HG03139 (cell line): ENCODE measurements around the gene TRMU.

ENCODE experiments used
- ATAC-seq: cut with Tn5 transposase; IDR thresholded peaks from one replicate; pipeline ENCODE4 v1.9.1; 2021; ENCODE audit not compliant: unreplicated experiment

Gene TRMU, protein sequence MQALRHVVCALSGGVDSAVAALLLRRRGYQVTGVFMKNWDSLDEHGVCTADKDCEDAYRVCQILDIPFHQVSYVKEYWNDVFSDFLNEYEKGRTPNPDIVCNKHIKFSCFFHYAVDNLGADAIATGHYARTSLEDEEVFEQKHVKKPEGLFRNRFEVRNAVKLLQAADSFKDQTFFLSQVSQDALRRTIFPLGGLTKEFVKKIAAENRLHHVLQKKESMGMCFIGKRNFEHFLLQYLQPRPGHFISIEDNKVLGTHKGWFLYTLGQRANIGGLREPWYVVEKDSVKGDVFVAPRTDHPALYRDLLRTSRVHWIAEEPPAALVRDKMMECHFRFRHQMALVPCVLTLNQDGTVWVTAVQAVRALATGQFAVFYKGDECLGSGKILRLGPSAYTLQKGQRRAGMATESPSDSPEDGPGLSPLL

DNA sequence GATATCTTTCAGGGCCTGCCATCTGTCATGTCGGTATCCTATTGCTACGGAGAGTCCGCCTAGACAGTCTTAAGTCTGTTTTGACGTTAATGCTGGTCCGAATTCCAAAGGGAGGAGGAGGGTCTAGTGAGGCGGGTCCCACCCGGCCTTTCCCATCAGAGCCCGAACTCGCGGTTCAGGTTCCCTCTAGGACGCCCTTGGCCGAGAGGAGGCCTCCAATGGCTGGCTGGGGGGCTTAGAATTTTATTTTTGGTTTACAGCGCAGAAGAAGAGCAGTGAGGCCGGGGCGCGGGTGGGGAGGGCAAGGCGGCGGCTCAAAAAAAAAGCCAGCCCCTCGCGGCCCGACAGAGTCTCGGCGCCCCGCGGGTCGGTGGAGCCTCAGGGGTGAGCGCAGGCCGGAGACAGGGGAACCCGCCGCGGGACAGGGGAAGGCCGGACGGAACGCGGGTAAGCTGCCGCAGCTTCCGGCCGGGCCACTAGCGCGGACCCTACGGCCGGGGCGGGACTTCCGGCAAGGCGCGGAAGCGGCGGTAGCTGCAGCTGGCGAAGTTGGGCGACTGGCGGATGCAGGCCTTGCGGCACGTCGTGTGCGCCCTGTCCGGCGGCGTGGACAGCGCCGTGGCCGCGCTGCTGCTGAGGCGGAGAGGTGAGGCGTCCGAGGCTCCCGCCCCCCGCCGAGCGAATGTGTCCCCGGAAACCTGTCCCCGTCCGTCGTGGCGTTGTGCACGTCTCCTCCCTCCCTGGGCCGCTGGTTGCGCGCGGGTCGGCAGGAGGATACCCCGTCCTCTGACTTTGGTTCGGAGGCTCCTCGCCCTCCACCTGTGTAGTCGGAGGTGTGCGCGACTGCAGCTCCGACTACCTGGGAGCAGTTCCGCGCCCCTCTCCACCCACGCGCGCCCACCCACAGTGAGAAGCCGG, at the start of gene TRMU:
TSS of gene TRMU (plus strand) at position 514 of the 918 bp plus-strand sequence. CDS start at position 565, 51 bp downstream.
- peak; percentile 78 for ATAC-seq

DNA sequence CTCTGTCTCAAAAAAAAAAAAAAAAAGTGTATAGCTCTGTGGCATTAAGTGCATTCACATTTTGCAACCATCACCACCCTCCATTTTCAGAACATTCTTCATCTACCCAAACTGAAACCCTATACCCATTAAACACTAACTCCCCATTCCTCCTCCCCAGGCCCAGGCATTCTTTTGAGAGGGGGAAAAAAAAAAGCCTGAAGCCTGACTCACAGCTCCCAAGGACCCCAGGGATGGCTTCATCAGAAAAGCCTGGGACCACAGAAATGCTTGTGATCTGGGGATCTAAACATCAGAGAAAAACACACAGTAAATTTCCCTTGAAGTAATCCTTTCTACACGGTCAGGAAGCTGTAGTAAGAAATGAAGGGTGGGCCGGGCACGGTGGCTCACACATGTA, 49.5 kb upstream of the TRMU start:
- no peak for ATAC-seq

DNA sequence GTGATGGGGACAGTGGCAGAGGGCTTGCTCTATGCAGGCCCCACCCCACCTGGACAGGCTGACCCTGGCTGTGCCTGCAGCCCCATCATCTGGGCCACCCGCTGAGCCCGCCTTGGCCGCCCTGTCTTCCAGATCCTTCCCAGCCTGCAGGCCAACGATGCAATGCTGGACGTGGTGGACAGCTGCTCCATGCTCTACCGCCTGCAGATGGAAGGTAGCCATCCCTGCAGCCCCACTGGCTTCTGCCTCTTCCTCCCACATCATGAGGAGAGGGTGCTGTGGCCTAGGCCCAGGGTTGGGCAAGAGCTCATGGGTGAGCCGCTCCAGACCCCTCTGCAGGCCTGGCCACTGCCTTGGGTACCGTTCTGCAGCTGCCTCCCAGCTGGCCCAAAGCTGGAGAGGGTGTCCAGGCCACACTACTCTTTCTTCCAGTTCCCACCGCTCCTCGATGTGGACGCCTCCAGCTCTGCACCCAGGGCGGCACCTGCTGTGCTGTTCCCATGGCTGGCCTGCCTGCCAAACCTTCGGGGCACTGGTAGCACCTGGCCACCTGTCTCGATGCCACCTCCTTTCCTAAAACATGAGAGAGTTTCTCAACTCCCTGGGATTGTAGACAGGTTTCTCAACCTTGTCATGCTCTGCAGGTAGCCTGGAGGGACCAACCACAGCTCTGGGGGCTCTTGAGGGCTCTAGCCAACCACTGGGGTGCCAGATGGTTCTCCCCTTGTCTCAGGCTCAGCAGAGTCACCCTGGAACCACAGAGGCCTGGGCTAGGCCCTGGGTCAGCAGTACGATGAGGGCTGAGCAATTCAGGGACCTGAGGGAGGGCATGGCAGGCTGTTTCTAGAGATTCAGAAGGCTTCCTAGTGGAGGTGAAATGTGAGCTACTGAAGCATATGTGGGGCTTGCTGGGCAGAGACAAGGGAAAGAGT, 48.3 kb upstream of the TRMU start:
- no peak for ATAC-seq

DNA sequence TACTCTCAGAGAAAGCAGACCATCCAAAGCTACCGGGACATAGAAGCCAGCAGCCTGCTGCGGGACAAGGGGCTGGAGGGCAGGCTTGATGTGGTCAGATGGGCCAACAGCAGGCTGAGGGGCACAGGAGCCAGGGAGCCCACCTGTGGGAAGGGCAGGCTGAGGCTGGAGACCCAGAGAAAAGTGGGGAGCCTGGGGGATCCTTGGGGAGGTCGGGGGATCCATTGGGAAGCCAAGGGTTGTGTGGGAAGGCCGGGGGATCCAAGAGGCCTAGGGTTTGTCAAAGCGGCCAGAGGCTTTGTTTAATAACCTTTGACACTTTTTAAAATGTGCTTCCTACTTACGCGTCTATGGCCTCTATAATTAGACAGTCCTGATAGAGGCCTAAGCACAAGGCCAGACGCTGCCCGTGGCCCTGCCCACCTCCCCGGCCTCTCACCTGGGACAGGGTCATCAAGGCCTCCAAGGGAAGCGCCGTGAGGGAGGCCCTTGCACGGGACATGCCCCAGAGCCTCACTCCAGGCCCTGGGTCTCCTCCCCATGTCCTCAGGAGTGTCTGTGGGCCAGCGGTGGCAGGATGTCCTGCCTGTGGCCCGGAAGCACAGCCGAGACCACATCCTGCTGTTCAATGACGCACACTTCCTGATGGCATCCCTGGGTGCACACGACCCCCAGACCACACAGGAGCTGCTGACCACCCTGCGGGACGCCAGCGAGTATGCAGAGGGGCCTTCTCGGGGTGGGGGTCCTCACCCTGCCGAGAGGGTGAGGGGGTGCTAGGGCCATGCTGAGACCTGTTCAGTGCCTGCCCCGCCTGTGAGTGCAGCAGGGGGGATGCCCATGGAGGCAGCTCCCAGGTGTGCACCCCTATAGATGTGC, 47.4 kb upstream of the TRMU start:
- no peak for ATAC-seq

DNA sequence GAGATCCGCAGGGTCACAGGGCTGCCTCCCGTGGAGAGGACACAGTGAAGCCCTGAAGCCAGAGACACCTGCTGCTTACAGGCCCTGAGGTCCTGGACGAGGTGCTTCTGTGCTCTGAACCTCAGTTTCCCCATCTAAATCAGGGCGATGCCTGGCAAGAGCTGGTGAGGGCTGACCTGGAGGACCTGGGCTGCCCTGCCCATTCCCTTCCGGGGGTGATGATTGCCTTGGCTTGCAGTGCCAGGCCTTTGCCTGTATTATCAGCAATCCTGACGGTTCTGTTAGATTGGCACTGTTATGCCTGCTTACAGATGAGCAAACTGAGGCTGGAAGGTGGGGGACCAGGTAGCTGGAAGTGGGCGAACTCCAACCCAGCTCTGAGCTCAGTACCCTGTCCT, 46.7 kb upstream of the TRMU start:
- no peak for ATAC-seq

DNA sequence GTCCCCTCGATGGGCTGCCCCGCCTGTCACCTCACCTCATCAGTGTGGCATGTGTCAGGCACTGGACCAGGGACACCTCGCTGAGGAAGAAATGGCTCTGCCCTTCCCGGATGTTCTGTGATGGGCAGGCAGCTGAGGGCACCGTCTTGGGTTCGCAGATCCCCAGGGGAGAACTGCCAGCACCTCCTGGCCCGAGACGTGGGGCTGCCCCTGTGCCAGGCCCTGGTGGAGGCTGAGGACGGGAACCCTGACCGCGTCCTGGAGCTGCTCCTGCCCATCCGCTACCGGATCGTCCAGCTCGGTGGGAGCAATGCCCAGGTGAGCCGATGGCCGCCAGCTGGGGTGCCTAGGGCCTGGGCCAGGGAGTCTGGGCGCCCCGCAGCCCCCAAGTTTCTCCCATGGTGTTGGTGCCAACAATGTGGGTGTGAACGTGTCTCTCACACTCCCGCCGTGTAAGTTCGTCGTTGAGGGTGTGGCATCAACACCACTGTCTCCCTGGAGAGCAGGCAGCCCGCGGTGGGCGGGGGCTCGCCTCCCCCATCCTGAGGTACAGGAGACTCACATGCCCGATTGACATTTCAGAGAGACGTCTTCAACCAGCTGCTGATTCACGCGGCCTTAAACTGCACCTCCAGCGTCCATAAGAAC, 46.1 kb upstream of the TRMU start:
- ATAC-seq: no peak

DNA sequence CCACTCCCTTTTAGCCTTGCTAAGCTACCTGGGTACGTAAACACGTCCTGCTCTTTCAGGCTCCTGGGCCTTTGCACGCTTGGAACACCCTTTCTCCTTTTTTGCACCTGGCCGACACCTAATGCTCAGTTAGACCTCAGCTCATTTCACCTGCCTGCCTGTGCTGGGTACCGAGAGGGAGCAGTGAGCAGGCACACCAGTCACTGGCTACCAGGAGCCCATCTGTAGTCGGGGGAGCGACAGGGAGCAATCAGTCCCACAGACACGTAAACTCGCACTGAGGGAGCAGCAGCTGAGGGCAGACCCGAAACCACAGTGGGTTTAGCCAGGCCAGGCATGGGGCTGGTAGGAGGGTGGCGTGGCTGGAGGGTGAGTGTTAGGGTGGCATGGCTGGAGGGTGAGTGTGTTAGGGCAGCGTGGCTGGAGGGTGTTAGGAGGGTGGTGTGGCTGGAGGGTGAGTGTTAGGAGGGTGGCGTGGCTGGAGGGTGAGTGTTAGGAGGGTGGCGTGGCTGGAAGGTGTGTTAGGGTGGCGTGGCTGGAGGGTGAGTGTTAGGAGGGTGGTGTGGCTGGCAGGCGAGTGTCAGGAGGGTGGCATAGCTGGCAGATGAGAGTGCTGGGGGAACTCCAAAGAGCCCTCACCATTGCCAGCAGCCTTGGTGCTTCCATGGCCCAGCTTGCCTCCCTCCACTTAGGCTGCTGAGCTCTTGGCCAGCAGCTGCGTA, 45.2 kb upstream of the TRMU start:
- no peak for ATAC-seq

DNA sequence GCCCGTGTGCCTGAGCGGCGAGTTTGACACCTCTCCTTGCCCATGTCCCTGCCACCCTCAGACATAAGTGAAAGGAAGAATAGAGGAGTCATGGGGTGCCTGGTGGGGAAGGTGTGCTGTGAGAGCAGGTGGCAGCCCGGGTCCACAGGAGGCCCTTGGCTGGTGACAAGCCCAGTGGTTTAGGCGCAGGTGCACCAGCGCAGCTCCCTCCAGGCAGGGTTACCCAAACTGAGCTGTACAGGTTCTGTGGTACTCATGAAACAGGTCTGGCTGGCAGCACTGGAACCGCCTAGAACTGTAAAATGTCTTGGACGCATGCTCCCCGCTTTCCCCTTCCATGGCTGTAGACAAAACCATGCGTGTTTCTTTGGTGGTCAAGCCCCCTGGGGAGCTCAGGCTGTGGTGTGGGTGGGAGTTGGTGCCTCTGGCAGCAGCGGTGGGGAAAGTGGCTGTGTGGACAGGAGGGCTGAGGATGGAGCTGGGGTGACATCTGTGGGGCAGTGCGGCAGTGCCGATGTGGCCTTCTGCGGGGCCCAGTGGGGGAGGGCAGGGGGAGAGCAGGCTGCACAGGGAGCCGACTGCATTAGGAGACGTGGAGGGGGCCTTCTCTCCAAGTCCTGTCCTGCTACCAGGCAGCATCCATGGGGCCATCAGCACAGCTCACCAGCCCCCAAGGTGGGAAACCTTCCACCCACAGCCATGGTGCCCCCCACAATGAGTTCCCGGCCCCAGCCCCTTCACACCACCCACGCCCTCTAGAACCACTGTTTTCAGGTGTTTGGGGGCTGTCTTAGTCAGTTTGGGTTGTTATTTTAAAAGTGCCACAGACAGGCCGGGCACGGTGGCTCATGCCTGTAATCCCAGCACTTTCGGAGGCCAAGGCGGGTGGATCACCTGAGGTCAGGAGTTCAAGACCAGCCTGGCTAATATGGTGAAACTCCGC, 44.4 kb upstream of the TRMU start:
- ATAC-seq: no peak

DNA sequence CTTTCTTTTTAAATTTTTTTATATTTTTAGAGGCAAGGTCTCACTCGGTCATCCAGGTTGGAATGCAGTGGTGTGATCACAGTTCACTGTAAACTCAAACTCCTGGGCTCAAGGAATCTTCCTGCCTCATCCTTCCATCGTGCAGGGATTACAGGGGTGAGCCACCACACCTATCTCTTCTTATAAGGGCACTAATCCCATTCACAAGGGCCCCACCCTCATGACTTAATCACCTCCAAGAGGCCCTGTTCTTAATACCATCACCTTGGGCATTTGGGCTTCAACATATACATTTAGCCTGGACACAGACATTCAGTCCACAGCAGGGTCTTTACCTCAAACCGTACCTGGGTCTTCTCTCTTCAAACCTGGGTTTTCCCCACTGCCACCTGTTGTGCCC, 43.3 kb upstream of the TRMU start:
- ATAC-seq: no peak

DNA sequence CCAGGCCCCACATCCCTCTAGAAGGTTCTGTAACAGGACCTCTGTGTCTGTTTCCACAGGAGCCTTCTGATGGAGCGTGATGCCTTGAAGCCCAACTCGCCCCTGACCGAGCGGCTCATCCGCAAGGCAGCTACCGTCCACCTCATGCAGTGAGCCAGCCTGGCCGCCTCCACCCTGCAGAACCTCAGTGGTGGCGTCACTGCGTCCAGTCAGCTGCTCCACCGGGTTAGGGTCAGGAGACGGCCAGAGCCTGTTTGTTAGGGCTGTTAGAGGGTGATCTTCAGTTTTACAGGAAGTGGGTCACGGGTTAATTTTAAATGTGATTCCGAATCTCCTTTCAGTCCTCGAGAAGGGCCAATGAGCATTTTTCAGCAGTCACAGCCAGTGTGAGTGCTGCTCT, 42.8 kb upstream of the TRMU start:
- no peak for ATAC-seq

DNA sequence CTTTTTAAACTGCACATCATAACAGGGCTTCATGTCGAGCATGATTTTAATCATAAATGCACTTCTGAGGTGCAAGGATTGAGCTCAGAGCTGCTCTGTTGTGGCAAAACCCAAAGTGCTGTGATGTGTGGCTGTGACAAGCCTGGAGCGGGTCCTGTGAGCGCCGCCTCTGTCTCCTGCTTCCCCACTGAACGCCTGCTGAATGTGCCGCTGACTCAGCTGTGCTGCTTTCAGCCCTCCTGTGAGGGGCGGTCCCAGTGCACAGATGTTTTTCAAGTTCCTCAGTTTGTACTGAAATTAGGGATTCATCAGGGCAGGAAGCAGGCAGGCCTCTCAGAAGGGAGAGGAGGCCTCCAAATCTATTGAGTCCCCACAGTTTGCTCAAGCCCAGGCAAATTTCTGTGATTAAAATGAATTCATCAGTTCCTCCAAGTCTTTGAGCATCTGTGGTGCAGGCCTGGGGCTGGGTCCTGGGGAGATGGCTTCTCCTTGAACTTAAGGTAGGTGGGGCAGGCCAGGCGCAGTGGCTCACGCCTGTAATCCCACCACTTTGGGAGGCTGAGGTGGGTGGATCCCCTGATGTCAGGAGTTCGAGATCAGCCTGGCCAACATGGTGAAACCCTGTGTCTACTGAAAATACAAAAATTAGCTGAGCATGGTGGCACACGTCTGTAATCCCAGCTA, 41.8 kb upstream of the TRMU start:
- ATAC-seq: no peak

DNA sequence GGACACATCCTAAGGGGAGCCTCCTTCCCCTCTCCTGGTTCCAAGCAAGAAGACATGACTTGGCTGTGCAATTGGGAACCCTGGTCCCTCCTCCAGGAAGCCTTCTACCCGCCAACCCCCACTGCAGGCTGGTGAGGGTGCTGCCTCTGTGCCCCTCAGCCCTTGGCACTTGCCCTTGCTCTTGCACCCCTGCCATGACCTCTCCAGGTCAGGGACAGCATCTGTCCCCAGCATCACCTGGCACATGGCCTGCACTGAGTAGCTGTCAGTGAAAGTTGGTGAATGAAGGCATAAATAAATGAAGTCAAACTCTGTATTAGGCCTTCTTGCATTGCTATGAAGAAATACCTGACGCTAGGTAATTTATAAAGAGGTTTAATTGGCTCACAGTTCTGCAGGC, 40.7 kb upstream of the TRMU start:
- no peak for ATAC-seq

DNA sequence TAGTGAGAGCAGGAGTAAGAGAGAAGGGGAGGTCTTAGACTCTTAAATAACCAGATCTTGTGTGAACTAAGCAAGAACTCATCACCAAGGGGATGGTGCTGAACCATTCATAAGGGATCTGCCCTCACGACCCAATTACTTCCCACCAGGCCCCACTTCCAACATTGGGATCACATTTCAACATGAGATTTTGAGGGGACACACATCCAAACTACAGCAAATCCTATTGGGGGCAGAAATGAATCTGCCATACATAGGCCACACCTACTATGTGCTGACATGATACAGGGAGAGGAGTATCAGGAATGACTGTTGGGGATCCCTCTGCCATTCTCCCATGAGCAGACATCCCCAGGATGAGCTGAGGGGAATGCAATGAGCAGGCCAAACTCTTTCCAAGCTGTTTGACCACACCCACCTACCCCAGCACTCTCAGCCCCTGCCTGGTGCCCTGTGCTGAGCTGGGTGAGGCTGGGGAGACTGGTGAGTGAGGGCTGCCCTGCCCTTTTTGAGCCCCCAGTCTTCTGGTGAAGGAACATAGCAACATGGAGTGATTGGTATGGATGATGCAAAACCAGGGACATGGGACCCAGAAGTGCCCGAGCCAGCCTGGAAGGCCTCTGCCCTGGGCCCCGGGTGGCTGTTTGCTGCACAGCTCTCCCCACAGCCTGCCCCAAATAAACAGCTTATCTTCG, 40.1 kb upstream of the TRMU start:
- ATAC-seq: no peak

DNA sequence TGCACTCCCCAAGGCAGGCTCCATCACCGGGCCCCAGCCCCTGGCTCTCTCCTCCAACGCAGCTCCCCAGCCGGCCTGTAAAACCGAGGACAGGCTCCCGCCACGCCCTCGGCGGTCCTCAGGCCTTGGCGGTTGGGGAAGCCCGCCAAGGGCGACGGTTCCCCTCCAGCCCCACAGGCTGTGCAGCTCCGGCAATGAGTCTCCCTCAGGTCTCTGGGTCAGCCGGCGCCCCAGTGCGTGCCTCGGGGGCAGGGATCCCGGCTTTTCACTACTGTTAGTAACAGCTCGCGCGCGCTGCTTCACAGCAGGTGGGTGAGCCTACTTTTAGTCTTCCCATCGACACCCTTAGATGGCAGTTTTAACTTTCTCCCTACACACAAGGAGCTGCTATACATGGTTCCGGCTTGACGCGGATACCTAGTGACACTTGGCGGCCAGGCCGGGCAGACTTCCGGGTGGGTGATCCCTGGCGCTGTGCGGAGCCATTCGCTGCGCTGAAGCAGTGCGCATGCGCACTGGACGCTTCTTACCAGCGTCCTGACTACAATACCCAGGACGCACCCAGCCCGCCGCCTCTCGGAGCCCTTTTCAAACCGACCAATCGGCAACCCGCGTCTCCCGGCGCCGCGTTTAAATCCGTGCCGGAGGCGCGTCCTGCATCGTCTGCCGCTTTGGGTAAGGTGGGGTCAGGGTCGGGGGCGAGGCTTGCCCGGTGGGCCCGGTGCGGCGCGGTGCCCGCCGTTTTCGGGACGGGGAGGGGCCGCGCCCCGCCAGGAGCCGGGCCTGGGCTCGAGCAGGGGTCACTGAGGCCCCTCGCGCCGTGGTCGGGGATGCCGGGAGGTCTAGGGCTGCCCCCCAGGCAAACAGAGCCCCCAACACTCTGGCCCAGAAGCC, 39.0 kb upstream of the TRMU start, which contains the start of gene GTSE1:
TSS of gene GTSE1 (plus strand) at position 614 of the 894 bp plus-strand sequence. CDS start 531 bp downstream, outside the sequence.
- peak; percentile 86 for ATAC-seq

DNA sequence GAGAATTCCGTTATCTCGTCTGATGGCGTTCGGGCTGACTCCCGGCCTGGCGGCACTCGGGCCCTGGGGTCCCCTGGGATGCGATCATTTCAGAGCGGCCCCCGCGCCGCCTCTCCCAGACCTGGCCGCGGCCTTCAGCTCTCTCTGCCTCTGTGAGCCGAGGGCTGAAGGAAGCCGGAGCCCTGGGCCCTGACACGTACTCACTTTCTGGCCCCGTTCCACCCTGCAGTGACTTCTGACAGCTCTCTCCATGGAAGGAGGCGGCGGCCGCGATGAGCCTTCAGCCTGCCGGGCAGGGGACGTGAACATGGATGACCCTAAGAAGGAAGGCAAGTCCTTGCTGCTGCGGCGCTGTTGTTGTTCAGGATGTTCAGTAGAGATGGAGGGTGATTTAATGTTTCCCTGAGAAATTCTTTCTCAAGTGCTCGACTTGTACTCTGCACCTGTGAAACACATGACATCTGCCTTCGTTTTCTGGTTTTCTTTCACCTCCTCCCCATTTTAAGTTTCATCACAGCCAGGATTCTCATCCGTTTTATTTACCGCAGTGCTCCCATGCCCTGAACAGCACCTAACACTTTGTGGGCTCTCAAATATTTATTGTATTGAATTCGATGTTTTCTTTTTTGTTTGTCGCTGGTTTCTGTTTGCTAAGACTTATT, 38.2 kb upstream of the TRMU start:
- ATAC-seq: no peak
